Effector CD8-positive, alpha-beta T cell (primary cell): ENCODE results near the gene LRRC10B.

Experiments
- DNase-seq: peaks from one replicate; lab custom pipeline; 2025; lab: John Stamatoyannopoulos, UW

The LRRC10B gene

GRCh38 chr11:61531044-61531443, 22.5 kb downstream of the LRRC10B start:
- no peak for DNase-seq

- DNase-seq: no peak
Observed at GRCh38 chr11:61532134-61533038, 23.8 kb downstream of the LRRC10B start.

- DNase-seq: no peak
Observed at GRCh38 chr11:61533039-61533375, 24.5 kb downstream of the LRRC10B start.

GRCh38 chr11:61533401-61533800, 24.9 kb downstream of the LRRC10B start:
- no peak for DNase-seq

GRCh38 chr11:61534025-61534932, 25.7 kb downstream of the LRRC10B start:
- DNase-seq: no peak

GRCh38 chr11:61534933-61535839, 26.6 kb downstream of the LRRC10B start:
- DNase-seq: no peak

GRCh38 chr11:61535998-61536675, 27.6 kb downstream of the LRRC10B start:
- DNase-seq: no peak

- DNase-seq: no peak
Observed at GRCh38 chr11:61536676-61537270, 28.2 kb downstream of the LRRC10B start.

GRCh38 chr11:61537326-61537725, 28.8 kb downstream of the LRRC10B start:
- DNase-seq: no peak

GRCh38 chr11:61538636-61538961, 30.1 kb downstream of the LRRC10B start:
- DNase-seq: no peak

- DNase-seq: no peak
Observed at GRCh38 chr11:61539006-61539405, 30.5 kb downstream of the LRRC10B start.

GRCh38 chr11:61539831-61540357, 31.3 kb downstream of the LRRC10B start:
- no peak for DNase-seq

GRCh38 chr11:61540528-61540927, 32.0 kb downstream of the LRRC10B start:
- no peak for DNase-seq

GRCh38 chr11:61541598-61541997, 33.0 kb downstream of the LRRC10B start:
- no peak for DNase-seq

GRCh38 chr11:61542024-61542461, 33.5 kb downstream of the LRRC10B start:
- no peak for DNase-seq

- DNase-seq: no peak
Observed at GRCh38 chr11:61542705-61543104, 34.2 kb downstream of the LRRC10B start.

GRCh38 chr11:61543606-61544306, 35.2 kb downstream of the LRRC10B start:
- DNase-seq: no peak

- no peak for DNase-seq
Observed at GRCh38 chr11:61544466-61544865, 35.9 kb downstream of the LRRC10B start.

- DNase-seq: no peak
Observed at GRCh38 chr11:61545341-61545740, 36.8 kb downstream of the LRRC10B start.

GRCh38 chr11:61545921-61546320, 37.4 kb downstream of the LRRC10B start:
- no peak for DNase-seq
